Ovary (tissue), 9 donors: ENCODE results near the gene GP1BA. TPM values are rescaled to one million over a fixed set of nuclear protein-coding genes. Genes with fewer than 3 reads are reported as not detected.

Experiments
- DNase-seq, 5 donors: peaks; one replicate each; pipeline ENCODE4 v3.0.0-alpha.2; 2019 to 2020
- H3K27ac ChIP-seq, 2 donors: fragments of 200-600 bp; one replicate each; pipeline versions ENCODE4 v1.5.1 to v1.8.0; 2019 to 2022
- H3K27me3 ChIP-seq: fragments of 200-600 bp; one replicate; pipeline ENCODE4 v1.8.0; 2022
- H3K36me3 ChIP-seq: fragments of 200-600 bp; sonication (generic); one replicate; pipeline ENCODE4 v1.5.1; 2019
- H3K4me1 ChIP-seq: one replicate; pipeline ENCODE4 v1.8.1; 2013; ENCODE audit warnings: mild to moderate bottlenecking, moderate library complexity; ENCODE audit not compliant: insufficient read depth
- H3K4me3 ChIP-seq: fragments of 200-600 bp; sonication (generic); one replicate; pipeline ENCODE4 v1.5.1; 2017
- H3K9me3 ChIP-seq, 2 donors: fragments of 200-600 bp in 1 of 2; sonication (generic) in 1 of 2; one replicate each; pipeline versions ENCODE4 v1.5.1 to v1.8.1; 2013 to 2019; ENCODE audit warnings: mild to moderate bottlenecking in 1 of 2, moderate library complexity in 1 of 2
- EP300 ChIP-seq: sonication (generic); formaldehyde crosslinking; IDR thresholded peaks from one replicate; pipeline ENCODE4 v1.6.1; 2017; ENCODE audit warnings: antibody characterized with exemption
- POLR2A ChIP-seq: fragments of 450-650 bp; IDR thresholded peaks from one replicate; pipeline ENCODE4 v1.6.1; 2017; ENCODE audit warnings: antibody characterized with exemption, mild to moderate bottlenecking, moderate library complexity
- WGBS, 3 donors: extraction: QIAGEN DNeasy Blood & Tissue Kit in 1 of 3; methylation state at CpG; one replicate each; pipeline versions ENCODE4 v1.1.5 to v1.1.7; 2013 to 2017; 5-methylcytosine and 5-hydroxymethylcytosine counted together
- intact Hi-C, 4 donors: fragments of 100-400 bp; cut with DNase I; formaldehyde crosslinking; loops; one replicate each; pipeline versions ENCODE4 v1.11.0 to v1.15.1; 2022 to 2023
- polyA plus RNA-seq, 2 donors: library from polyadenylated mRNA; stranded (reverse); fragments of 200-250 nt in 1 of 2; fragments of 350-450 nt in 1 of 2; fragmentation: Illumina TruSeq in 1 of 2; extraction: RNeasy Lipid Tissue Mini Kit (QIAGEN cat#74804) in 1 of 2; gene quantifications; one replicate each; pipeline ENCODE4 v1.2.3, GENCODE V29; 2013 to 2014
- total RNA-seq, 7 donors: library from RNA; depleted of rRNA in 2 of 7; stranded (reverse); fragments of >200 nt in 2 of 7; fragmentation: NEBNext Ultra II Directional in 3 of 7; extraction: Animal tissue kit (Norgen Biotek cat#: 25700) in 3 of 7; gene quantifications; one replicate each; pipeline versions ENCODE4 v1.1.0 to v1.2.4, GENCODE V29; 2016 to 2023
- TF ChIP-seq, protein P1 (sequence below), 3 donors: fragments of 450-650 bp in 2 of 3; fragments of 200-600 bp in 1 of 3; IDR thresholded peaks; one replicate each; pipeline versions ENCODE4 v1.5.1 to v1.8.0; 2016 to 2022; ENCODE audit warnings: antibody characterized with exemption in 3 of 3, mild to moderate bottlenecking in 1 of 3
- donor health status: DM: no; HTN: no; CAD: no; lungs with moderate emphysema.
- donor health status: DM: no; HTN: no; CAD: no.
- donor health status: Bipolar disorder and iron deficiency.
- donor health status: DM: yes; HTN: yes; CAD: no.
- donor health status: DM: no; HTN: no; CAD: no.
- donor health status: DM: yes; HTN: yes; CAD: no.

The GP1BA gene
- total and polyA plus RNA-seq, 9 donors, result 0.04 to 0.10 TPM; not detected in 7

DNA sequence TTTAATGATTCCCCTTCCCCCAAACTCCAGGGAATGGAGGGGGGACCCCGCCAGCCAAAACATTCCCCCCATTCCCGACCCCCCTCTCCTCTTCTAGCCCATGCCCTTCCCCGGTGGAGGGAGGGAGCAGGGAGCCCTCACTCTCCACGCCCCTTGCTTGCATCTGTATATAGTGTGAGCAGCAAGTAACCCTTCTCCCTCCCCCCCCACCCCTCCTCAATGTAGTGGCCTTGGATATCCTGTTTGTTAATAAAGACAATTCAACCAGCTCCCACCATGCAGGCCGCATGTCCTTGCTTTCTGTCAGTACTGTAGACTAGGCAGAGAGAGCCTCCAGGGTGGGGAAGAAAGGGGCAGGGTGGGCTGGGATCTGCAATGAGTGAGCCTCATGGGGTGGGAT is 34.3 kb upstream of the GP1BA start:
- intact Hi-C loops, result loop anchor here in 1 of 4 donors (5.0 kb wide), 1 partner anchor 165 kb away; the partner anchor contains the start of gene MED11
- TF ChIP-seq POLR2A, result no peak
- TF ChIP-seq, protein P1, sequence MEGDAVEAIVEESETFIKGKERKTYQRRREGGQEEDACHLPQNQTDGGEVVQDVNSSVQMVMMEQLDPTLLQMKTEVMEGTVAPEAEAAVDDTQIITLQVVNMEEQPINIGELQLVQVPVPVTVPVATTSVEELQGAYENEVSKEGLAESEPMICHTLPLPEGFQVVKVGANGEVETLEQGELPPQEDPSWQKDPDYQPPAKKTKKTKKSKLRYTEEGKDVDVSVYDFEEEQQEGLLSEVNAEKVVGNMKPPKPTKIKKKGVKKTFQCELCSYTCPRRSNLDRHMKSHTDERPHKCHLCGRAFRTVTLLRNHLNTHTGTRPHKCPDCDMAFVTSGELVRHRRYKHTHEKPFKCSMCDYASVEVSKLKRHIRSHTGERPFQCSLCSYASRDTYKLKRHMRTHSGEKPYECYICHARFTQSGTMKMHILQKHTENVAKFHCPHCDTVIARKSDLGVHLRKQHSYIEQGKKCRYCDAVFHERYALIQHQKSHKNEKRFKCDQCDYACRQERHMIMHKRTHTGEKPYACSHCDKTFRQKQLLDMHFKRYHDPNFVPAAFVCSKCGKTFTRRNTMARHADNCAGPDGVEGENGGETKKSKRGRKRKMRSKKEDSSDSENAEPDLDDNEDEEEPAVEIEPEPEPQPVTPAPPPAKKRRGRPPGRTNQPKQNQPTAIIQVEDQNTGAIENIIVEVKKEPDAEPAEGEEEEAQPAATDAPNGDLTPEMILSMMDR (IDR thresholded peaks at IDR 0.05), result no peak
- no peak for TF ChIP-seq EP300
- Histone ChIP-seq H3K27ac (no peak overlapping the region), H3K9me3 (no peaks in the 10 kb centered on the region), H3K4me1 (peaks cover 11% of the 10 kb centered on the region), H3K4me3 (no peak overlapping the region), H3K27me3 (no peaks in the 10 kb centered on the region), H3K36me3 (no peaks in the 10 kb centered on the region)
- no peak for DNase-seq
- WGBS, 3 donors, result 62 to 73% (median 63%) methylated on average over 5 of the region's 5 CpGs

GRCh38 chr17:4898351-4898750 is 33.7 kb upstream of the GP1BA start:
- peak overlapping the region in 1 of 2 donors; percentile 77 for H3K27ac ChIP-seq
- intact Hi-C loops, result loop anchor here in 1 of 4 donors (5.0 kb wide), 1 partner anchor 166 kb away; the partner anchor contains the start of gene MED11
- 56 to 91% (median 65%) methylated on average over 8 of the region's 8 CpGs for WGBS, 3 donors

DNA sequence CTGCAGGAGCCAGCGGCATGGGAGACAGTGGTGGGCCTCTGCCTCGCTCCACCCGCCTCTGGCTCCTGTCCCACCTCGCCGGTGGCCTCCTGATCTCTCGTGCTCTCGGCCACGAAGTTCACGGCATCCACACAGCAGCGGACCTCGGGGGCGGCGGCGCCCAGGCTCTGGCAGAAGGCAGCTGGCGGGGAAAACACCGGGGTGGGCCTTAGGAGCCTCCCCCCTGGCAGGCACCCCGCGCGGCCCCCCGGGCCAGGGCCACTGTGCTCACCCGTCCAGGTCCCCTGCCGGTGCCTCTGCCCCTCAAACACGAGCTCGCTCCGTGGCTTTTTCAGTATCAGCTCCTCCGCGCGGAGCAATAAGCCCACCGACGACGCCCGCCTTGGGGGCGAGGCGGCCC is 33.1 kb upstream of the GP1BA start:
- H3K27ac ChIP-seq, result peak overlapping the region; percentile 66 to 77
- intact Hi-C loops, result loop anchor here in 1 of 4 donors (5.0 kb wide), 1 partner anchor 167 kb away; the partner anchor contains the start of gene MED11
- peak overlapping the region; percentile 39 for H3K4me3 ChIP-seq
- peaks cover 11% of the 10 kb centered on the region for H3K4me1 ChIP-seq
- H3K27me3 ChIP-seq, result no peaks in the 10 kb centered on the region
- peak in 2 of 5 donors; percentile 47 to 77 for DNase-seq
- no peaks in the 10 kb centered on the region for H3K9me3 ChIP-seq
- 8 to 19% (median 12%) methylated on average over 32 to 34 of the region's 34 CpGs for WGBS, 3 donors
- TF ChIP-seq, protein P1 (IDR thresholded peaks at IDR 0.05), result no peak
- no peak for TF ChIP-seq EP300
- TF ChIP-seq POLR2A, result no peak
- H3K36me3 ChIP-seq, result no peaks in the 10 kb centered on the region

More at GRCh38 chr17:4898351-4898750, 33.7 kb upstream of the GP1BA start:
- no peak overlapping the region for H3K4me3 ChIP-seq
- no peaks in the 10 kb centered on the region for H3K27me3 ChIP-seq
- TF ChIP-seq POLR2A (no peak), EP300 (no peak)
- TF ChIP-seq, protein P1 (IDR thresholded peaks at IDR 0.05), result no peak
- H3K9me3 ChIP-seq, result no peaks in the 10 kb centered on the region
- H3K4me1 ChIP-seq, result peaks cover 11% of the 10 kb centered on the region
- peak in 3 of 5 donors; percentile 22 to 61 (median 36) for DNase-seq
- H3K36me3 ChIP-seq, result no peaks in the 10 kb centered on the region

DNA sequence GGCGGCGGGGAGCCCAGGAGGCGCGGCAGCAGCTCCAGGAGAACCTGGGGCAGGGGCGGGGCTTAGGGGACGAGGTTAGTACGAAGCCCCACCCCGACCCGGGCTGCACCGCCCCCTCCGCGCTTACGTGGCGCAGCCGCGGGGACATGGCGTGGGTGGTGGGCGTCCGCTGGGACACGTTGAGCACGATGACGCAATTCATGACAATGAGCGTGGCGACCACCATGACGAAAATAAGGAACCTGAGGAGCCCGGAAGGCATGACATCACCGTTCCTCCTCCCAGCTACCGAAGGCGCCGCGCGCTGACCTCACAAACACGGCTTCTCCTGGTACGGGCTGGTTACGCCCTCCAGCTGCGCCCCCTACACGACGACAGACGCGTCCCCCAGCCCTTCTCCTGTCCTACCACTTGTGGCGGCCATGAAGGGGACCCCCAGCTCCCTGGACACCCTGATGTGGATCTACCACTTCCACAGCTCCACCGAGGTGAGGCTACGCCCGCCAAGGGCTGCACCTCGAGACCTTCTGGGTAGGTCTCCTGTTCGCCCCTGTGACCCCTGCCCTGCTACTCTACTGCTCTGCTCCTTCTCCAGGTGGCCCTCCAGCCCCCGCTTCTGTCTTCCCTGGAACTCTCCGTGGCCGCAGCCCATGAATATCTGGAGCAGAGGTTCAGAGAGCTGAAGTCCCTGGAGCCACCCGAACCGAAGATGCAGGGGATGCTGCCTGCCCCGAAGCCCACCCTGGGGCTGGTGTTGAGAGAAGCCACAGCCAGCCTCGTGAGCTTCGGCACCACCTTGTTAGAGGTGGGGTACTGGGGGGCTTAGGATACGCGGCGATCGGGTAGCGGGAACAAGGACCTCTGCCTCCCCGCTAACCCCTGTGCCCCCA is 32.5 kb upstream of the GP1BA start, which contains the start of gene C17orf107:
Gene C17orf107 (plus strand): TSS at position 196 of the 890 bp plus-strand sequence. CDS start 227 bp downstream, at position 423.
- no peaks in the 10 kb centered on the region for H3K9me3 ChIP-seq
- TF ChIP-seq, protein P1 (IDR thresholded peaks at IDR 0.05), result no peak
- no peak for TF ChIP-seq POLR2A
- TF ChIP-seq EP300, result no peak
- DNase-seq, result peak; percentile 84 to 93 (median 90)
- peak within 1 kb of the TSS; percentile 66 to 77 for H3K27ac ChIP-seq
- no peaks in the 10 kb centered on the region for H3K27me3 ChIP-seq
- peaks cover 11% of the 10 kb centered on the region for H3K4me1 ChIP-seq
- H3K36me3 ChIP-seq, result no peaks in the 10 kb centered on the region
- peak within 1 kb of the TSS; percentile 39 for H3K4me3 ChIP-seq
- WGBS, 3 donors, result 16 to 31% (median 27%) methylated on average over 56 to 60 of the region's 60 CpGs
- intact Hi-C loops, result loop anchor here in 2 of 4 donors (5.0 kb wide), 2 partner anchors 112 to 167 kb away; partner anchors contain the start of genes GLTPD2 (in 1 of the 2), MED11 (in 1 of the 2) and VMO1 (in 1 of the 2)
